WI38 (cell line): ENCODE measurements around the gene IQCK.

Experiments used
- H3K4me3 ChIP-seq: 2 replicates; pipeline ENCODE4 v1.5.1; 2011; ENCODE audit warnings: low read depth, mild to moderate bottlenecking, control low read depth, low read length
- TF ChIP-seq, protein P1 (sequence below): IDR thresholded peaks from 2 replicates; pipeline ENCODE4 v1.5.1; 2012; ENCODE audit warnings: low read depth, mild to moderate bottlenecking, control low read depth, low read length

IQCK gene

DNA sequence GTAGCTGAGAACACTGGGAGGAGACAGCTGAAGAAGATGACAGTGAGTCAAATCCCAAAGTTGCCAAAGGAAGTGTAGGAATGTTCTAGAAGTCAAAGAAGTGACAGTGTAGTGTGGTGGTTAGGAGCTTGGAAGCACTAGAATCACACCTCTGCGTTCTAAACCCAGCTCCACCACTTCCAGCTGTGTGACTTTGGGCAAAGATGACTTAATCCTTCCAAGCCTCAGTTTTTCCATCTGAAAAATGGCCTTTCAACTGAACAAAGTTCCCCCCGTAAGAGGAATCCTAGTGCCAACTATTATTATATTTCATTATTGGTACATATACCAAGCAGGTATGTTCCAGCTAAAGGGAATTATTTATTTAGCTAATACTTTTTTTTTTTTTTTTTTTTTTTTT is 56.0 kb downstream of the IQCK start:
- TF ChIP-seq, protein P1, sequence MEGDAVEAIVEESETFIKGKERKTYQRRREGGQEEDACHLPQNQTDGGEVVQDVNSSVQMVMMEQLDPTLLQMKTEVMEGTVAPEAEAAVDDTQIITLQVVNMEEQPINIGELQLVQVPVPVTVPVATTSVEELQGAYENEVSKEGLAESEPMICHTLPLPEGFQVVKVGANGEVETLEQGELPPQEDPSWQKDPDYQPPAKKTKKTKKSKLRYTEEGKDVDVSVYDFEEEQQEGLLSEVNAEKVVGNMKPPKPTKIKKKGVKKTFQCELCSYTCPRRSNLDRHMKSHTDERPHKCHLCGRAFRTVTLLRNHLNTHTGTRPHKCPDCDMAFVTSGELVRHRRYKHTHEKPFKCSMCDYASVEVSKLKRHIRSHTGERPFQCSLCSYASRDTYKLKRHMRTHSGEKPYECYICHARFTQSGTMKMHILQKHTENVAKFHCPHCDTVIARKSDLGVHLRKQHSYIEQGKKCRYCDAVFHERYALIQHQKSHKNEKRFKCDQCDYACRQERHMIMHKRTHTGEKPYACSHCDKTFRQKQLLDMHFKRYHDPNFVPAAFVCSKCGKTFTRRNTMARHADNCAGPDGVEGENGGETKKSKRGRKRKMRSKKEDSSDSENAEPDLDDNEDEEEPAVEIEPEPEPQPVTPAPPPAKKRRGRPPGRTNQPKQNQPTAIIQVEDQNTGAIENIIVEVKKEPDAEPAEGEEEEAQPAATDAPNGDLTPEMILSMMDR = no peak
- no peak overlapping the region for H3K4me3 ChIP-seq

GRCh38 chr16:19776147-19776546 is 58.1 kb downstream of the IQCK start:
- H3K4me3 ChIP-seq = no peak overlapping the region
- TF ChIP-seq, protein P1 = no peak

DNA sequence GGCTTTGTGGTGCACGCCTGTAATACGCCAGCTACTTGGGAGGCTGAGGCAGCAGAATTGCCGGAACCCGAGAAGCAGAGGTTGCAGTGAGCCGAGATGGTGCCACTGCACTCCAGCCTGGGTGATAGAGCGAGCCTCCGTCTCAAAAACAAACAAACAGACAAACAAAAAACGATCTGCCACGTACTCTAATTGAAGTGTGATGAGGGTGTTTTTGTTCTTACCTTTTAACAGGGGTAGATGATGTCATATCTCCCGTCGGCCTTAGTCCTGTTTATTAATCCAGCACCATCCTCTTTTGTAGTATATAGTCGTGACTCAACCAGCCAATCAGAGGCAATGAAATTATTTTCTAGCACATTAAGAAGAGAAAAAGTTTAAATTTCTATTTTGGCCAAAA is 58.5 kb downstream of the IQCK start:
- TF ChIP-seq, protein P1 = no peak
- no peak overlapping the region for H3K4me3 ChIP-seq

- no peak overlapping the region for H3K4me3 ChIP-seq
- TF ChIP-seq, protein P1 = no peak
Observed at GRCh38 chr16:19780321-19780720, 62.2 kb downstream of the IQCK start.

DNA sequence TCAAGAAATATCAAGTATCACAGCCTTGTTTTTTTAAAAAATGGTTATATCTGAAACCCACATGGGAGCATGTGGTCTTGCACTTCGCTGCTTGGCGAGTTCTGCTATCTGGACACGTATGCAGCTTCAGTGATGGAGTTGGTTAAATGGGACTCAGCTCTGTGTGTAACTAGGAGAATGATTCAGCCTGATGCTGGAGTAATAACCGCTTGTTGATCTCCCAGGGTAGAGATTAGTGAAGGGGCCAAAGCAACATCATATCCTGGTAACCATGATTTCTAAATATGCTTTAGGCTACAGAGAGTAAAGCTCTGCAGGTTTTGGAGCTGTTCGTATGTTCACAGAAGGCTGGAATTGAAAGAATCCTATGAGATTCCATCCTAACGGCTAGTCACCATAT is 63.2 kb downstream of the IQCK start:
- H3K4me3 ChIP-seq = no peak overlapping the region
- TF ChIP-seq, protein P1 = no peak

- no peak overlapping the region for H3K4me3 ChIP-seq
- TF ChIP-seq, protein P1 = no peak
Observed at GRCh38 chr16:19783363-19784182, 65.5 kb downstream of the IQCK start.

GRCh38 chr16:19784183-19784736 is 66.2 kb downstream of the IQCK start:
- no peak overlapping the region for H3K4me3 ChIP-seq
- TF ChIP-seq, protein P1 = no peak
